ENCODE data around the gene MYO1B.

Gene MYO1B

DNA sequence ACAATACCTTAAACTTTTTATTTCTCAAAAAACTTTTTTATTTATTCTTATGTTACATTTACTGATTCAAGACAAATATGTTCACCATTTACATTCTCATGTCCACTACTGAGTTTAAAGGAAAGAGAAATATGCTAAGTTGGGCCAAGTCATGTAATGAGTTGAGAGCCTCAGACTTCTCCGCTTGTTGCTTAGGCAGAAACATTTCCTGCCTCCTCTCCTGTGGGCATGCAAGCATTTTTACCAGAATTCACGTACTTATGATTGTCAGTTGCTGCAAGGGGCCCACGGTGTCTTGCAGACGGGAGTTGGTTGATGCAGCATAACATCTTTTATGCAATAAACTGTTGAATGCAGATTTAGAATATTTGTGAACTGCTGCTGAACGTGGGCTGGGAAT lies 51.8 kb downstream of the MYO1B start:
- no peak overlapping the region for H2AFZ ChIP-seq (ENCODE audit: low read depth, low read length)
- H3K14ac ChIP-seq (ENCODE audit: low read length in 2 of 2): no peak overlapping the region
- H2BK12ac ChIP-seq (ENCODE audit: low read length in 2 of 2): no peak overlapping the region
- H2BK15ac ChIP-seq (ENCODE audit: low read depth, poor library complexity, severe bottlenecking): no peak overlapping the region
- peaks cover 21% of the 10 kb centered on the region for H3K79me1 ChIP-seq (replicated peaks; ENCODE audit: low read length, poor library complexity, severe bottlenecking)
- no peak for DNase-seq
- no peak overlapping the region for H3K23ac ChIP-seq (ENCODE audit: low read length in 2 of 2)
- no peak overlapping the region for H3K4ac ChIP-seq (ENCODE audit: low read depth in 1 of 2, low read length in 2 of 2)
- no peaks in the 10 kb centered on the region for H3K9me3 ChIP-seq (ENCODE audit: control insufficient read depth, low read length)
- no peak overlapping the region for H3K9ac ChIP-seq (ENCODE audit: low read length)
- H4K91ac ChIP-seq (ENCODE audit: low read length): no peak overlapping the region
- peak overlapping the region; percentile 71 for H4K8ac ChIP-seq (ENCODE audit: low read length)
- no peak overlapping the region for H2AK5ac ChIP-seq (ENCODE audit: low read length, severe bottlenecking)
- no peaks in the 10 kb centered on the region for H3K27me3 ChIP-seq (ENCODE audit: control insufficient read depth in 1 of 2, insufficient read depth in 1 of 2, low read length in 2 of 2)
- 64% methylated on average over 5 of the region's 5 CpGs for WGBS
- peaks cover 0 to 87% of the 10 kb centered on the region in 2 experiments for H3K36me3 ChIP-seq (ENCODE audit: control insufficient read depth in 1 of 2, insufficient read depth in 2 of 2, low read depth in 1 of 2, low read length in 2 of 2)
- H3K4me1 ChIP-seq (ENCODE audit: control insufficient read depth, insufficient read depth, low read depth, low read length): peaks cover 4% of the 10 kb centered on the region
- no peak overlapping the region for H3K4me2 ChIP-seq (ENCODE audit: low read length, poor library complexity, severe bottlenecking)
- H3K4me3 ChIP-seq (ENCODE audit: insufficient read depth in 1 of 2, low read depth in 1 of 2, low read length in 2 of 2): no peak overlapping the region
- no peak overlapping the region for H3K27ac ChIP-seq (ENCODE audit: low read length, poor library complexity, severe bottlenecking)
- H2BK5ac ChIP-seq (ENCODE audit: low read depth, low read length, poor library complexity, severe bottlenecking): no peak overlapping the region
- H2BK120ac ChIP-seq (ENCODE audit: low read depth, low read length): no peak overlapping the region
- no peak overlapping the region for H3K18ac ChIP-seq (ENCODE audit: low read depth in 1 of 2, low read length in 2 of 2)

DNA sequence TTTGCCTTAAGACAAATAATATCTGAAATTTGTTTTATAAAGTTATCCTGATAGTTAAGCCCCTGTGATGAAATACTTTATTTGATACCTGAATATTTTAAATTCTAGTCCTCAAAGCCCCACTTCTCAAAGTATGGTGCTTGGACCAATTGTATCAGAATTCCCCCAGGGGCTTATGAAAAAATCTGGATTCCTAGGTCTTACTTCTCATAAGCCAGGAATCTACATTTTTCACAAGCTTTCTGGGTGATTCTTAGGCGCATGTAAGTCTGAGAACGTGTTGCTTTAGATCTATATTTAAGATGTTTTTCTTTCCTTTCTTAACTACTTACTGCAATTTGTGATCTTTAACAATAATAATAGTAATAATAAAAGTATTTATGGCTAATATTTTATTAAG lies 53.1 kb downstream of the MYO1B start:
- Histone ChIP-seq H2BK15ac (ENCODE audit: low read depth, poor library complexity, severe bottlenecking) (no peak overlapping the region), H4K8ac (ENCODE audit: low read length) (no peak overlapping the region), H3K9ac (ENCODE audit: low read length) (peak overlapping the region; percentile 43), H3K23ac (ENCODE audit: low read length in 2 of 2) (no peak overlapping the region), H3K4me3 (ENCODE audit: insufficient read depth in 1 of 2, low read depth in 1 of 2, low read length in 2 of 2) (no peak overlapping the region), H3K4ac (ENCODE audit: low read depth in 1 of 2, low read length in 2 of 2) (no peak overlapping the region), H2BK12ac (ENCODE audit: low read length in 2 of 2) (no peak overlapping the region), H2AFZ (ENCODE audit: low read depth, low read length) (no peak overlapping the region), H3K4me1 (ENCODE audit: control insufficient read depth, insufficient read depth, low read depth, low read length) (peaks cover 6% of the 10 kb centered on the region), H3K79me1 (replicated peaks; ENCODE audit: low read length, poor library complexity, severe bottlenecking) (peaks cover 17% of the 10 kb centered on the region), H2AK5ac (ENCODE audit: low read length, severe bottlenecking) (no peak overlapping the region), H3K4me2 (ENCODE audit: low read length, poor library complexity, severe bottlenecking) (no peak overlapping the region), H3K14ac (ENCODE audit: low read length in 2 of 2) (no peak overlapping the region), H3K9me3 (ENCODE audit: control insufficient read depth, low read length) (no peaks in the 10 kb centered on the region), H3K36me3 (ENCODE audit: control insufficient read depth in 1 of 2, insufficient read depth in 2 of 2, low read depth in 1 of 2, low read length in 2 of 2) (peaks cover 0 to 84% of the 10 kb centered on the region in 2 experiments), H3K27ac (ENCODE audit: low read length, poor library complexity, severe bottlenecking) (no peak overlapping the region), H3K18ac (ENCODE audit: low read depth in 1 of 2, low read length in 2 of 2) (no peak overlapping the region), H3K27me3 (ENCODE audit: control insufficient read depth in 1 of 2, insufficient read depth in 1 of 2, low read length in 2 of 2) (no peaks in the 10 kb centered on the region), H2BK5ac (ENCODE audit: low read depth, low read length, poor library complexity, severe bottlenecking) (no peak overlapping the region), H2BK120ac (ENCODE audit: low read depth, low read length) (no peak overlapping the region), H4K91ac (ENCODE audit: low read length) (no peak overlapping the region)
- no CpG with 5 or more reads among the region's 2 CpGs for WGBS
- DNase-seq: no peak

DNA sequence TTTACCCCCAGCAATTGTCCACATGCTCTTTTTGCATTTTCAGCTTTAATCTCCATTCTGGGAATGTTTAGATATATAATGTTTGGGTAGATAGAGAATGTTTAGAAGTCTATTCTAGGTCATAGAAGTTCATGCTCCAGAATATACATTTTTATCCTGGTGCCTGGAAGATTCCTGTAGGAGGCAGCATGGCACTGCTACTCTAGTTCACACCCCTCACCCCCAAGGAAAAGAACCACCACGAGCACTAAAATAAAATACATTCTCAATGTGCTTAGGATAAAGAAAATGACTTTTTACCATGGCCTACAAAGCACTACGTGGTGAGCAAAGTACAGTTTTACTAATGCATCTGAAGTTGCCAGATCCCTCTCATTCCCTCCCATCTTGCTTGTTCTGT lies 53.8 kb downstream of the MYO1B start:
- H3K4ac ChIP-seq (ENCODE audit: low read depth in 1 of 2, low read length in 2 of 2): no peak overlapping the region
- H4K91ac ChIP-seq (ENCODE audit: low read length): no peak overlapping the region
- H2BK120ac ChIP-seq (ENCODE audit: low read depth, low read length): no peak overlapping the region
- peaks cover 0 to 79% of the 10 kb centered on the region in 2 experiments for H3K36me3 ChIP-seq (ENCODE audit: control insufficient read depth in 1 of 2, insufficient read depth in 2 of 2, low read depth in 1 of 2, low read length in 2 of 2)
- no peak overlapping the region for H3K4me2 ChIP-seq (ENCODE audit: low read length, poor library complexity, severe bottlenecking)
- H3K4me1 ChIP-seq (ENCODE audit: control insufficient read depth, insufficient read depth, low read depth, low read length): peaks cover 6% of the 10 kb centered on the region
- no peak overlapping the region for H2AFZ ChIP-seq (ENCODE audit: low read depth, low read length)
- H3K9ac ChIP-seq (ENCODE audit: low read length): peak overlapping the region; percentile 43
- H3K79me1 ChIP-seq (replicated peaks; ENCODE audit: low read length, poor library complexity, severe bottlenecking): peaks cover 21% of the 10 kb centered on the region
- H3K23ac ChIP-seq (ENCODE audit: low read length in 2 of 2): no peak overlapping the region
- no peak overlapping the region for H2BK15ac ChIP-seq (ENCODE audit: low read depth, poor library complexity, severe bottlenecking)
- no peak overlapping the region for H2BK5ac ChIP-seq (ENCODE audit: low read depth, low read length, poor library complexity, severe bottlenecking)
- no peak overlapping the region for H2BK12ac ChIP-seq (ENCODE audit: low read length in 2 of 2)
- H3K9me3 ChIP-seq (ENCODE audit: control insufficient read depth, low read length): no peaks in the 10 kb centered on the region
- no peak overlapping the region for H3K14ac ChIP-seq (ENCODE audit: low read length in 2 of 2)
- H3K18ac ChIP-seq (ENCODE audit: low read depth in 1 of 2, low read length in 2 of 2): no peak overlapping the region
- H2AK5ac ChIP-seq (ENCODE audit: low read length, severe bottlenecking): peak overlapping the region; percentile 33
- peak overlapping the region; percentile 24 for H3K27ac ChIP-seq (ENCODE audit: low read length, poor library complexity, severe bottlenecking)
- H3K27me3 ChIP-seq (ENCODE audit: control insufficient read depth in 1 of 2, insufficient read depth in 1 of 2, low read length in 2 of 2): no peaks in the 10 kb centered on the region
- DNase-seq: no peak
- no peak overlapping the region for H3K4me3 ChIP-seq (ENCODE audit: insufficient read depth in 1 of 2, low read depth in 1 of 2, low read length in 2 of 2)
- WGBS: 88% methylated on average over 2 of the region's 2 CpGs
- peak overlapping the region; percentile 46 for H4K8ac ChIP-seq (ENCODE audit: low read length)

DNA sequence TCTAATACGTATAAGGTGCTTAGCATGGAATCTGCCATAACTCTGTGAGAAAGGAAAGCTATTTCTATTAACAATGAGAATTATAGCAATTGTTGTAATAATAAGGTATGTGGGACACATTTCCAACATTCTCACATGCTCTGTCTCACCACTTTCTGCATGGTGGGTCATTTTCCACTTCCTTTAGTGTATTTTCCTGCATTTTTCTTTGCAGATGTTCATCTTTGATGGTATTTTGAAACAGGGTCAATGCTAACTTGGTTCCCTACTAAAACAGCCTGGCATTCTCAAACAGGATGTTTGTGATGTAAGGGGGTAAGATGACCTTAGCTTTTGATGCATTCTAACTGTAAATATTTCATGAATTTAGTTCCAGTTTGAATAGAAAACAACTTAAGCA lies 54.7 kb downstream of the MYO1B start:
- no peak overlapping the region for H2BK5ac ChIP-seq (ENCODE audit: low read depth, low read length, poor library complexity, severe bottlenecking)
- H2BK120ac ChIP-seq (ENCODE audit: low read depth, low read length): no peak overlapping the region
- peaks cover 6% of the 10 kb centered on the region for H3K4me1 ChIP-seq (ENCODE audit: control insufficient read depth, insufficient read depth, low read depth, low read length)
- no peaks in the 10 kb centered on the region for H3K9me3 ChIP-seq (ENCODE audit: control insufficient read depth, low read length)
- no peak overlapping the region for H3K4me2 ChIP-seq (ENCODE audit: low read length, poor library complexity, severe bottlenecking)
- H2AK5ac ChIP-seq (ENCODE audit: low read length, severe bottlenecking): no peak overlapping the region
- H3K9ac ChIP-seq (ENCODE audit: low read length): no peak overlapping the region
- no peak overlapping the region for H3K18ac ChIP-seq (ENCODE audit: low read depth in 1 of 2, low read length in 2 of 2)
- H3K27ac ChIP-seq (ENCODE audit: low read length, poor library complexity, severe bottlenecking): no peak overlapping the region
- H4K91ac ChIP-seq (ENCODE audit: low read length): no peak overlapping the region
- peaks cover 0 to 76% of the 10 kb centered on the region in 2 experiments for H3K36me3 ChIP-seq (ENCODE audit: control insufficient read depth in 1 of 2, insufficient read depth in 2 of 2, low read depth in 1 of 2, low read length in 2 of 2)
- no peak overlapping the region for H2BK12ac ChIP-seq (ENCODE audit: low read length in 2 of 2)
- H4K8ac ChIP-seq (ENCODE audit: low read length): no peak overlapping the region
- no peak overlapping the region for H2AFZ ChIP-seq (ENCODE audit: low read depth, low read length)
- H3K23ac ChIP-seq (ENCODE audit: low read length in 2 of 2): no peak overlapping the region
- no peaks in the 10 kb centered on the region for H3K27me3 ChIP-seq (ENCODE audit: control insufficient read depth in 1 of 2, insufficient read depth in 1 of 2, low read length in 2 of 2)
- H3K4me3 ChIP-seq (ENCODE audit: insufficient read depth in 1 of 2, low read depth in 1 of 2, low read length in 2 of 2): no peak overlapping the region
- no peak overlapping the region for H3K4ac ChIP-seq (ENCODE audit: low read depth in 1 of 2, low read length in 2 of 2)
- DNase-seq: no peak
- H3K79me1 ChIP-seq (replicated peaks; ENCODE audit: low read length, poor library complexity, severe bottlenecking): peaks cover 22% of the 10 kb centered on the region
- no peak overlapping the region for H3K14ac ChIP-seq (ENCODE audit: low read length in 2 of 2)
- no peak overlapping the region for H2BK15ac ChIP-seq (ENCODE audit: low read depth, poor library complexity, severe bottlenecking)
- 91% methylated on average over 1 of the region's 1 CpG for WGBS

All from mesenchymal stem cell (in vitro differentiated cells and primary cell).